RWPE2 (cell line): Measurements from ENCODE around the gene CRYBA2.

Experiments used
- ATAC-seq: fragments of 200-7000 bp; cut with Tn5 transposase; 3 replicates; pipeline ENCODE4 v1.9.1; 2021; ENCODE audit warnings: low read depth
- DNase-seq: peaks from one replicate; pipeline ENCODE4 v3.0.0-alpha.2; 2020; ENCODE audit warnings: low spot score
- H3K27ac ChIP-seq: fragments of 450-650 bp; 2 replicates; pipeline ENCODE4 v1.5.1; 2017; ENCODE audit warnings: mild to moderate bottlenecking; ENCODE audit not compliant: poor library complexity, severe bottlenecking
- H3K27me3 ChIP-seq: fragments of 250-450 bp; sonication (Bioruptor Pico); 2 replicates; pipeline ENCODE4 v1.5.1; 2021; ENCODE audit warnings: mild to moderate bottlenecking, moderate library complexity; ENCODE audit not compliant: insufficient read depth, poor library complexity, severe bottlenecking
- H3K36me3 ChIP-seq: fragments of 250-450 bp; sonication (Bioruptor Pico); 2 replicates; pipeline ENCODE4 v1.5.1; 2020; ENCODE audit warnings: low read depth, mild to moderate bottlenecking, moderate library complexity
- H3K4me1 ChIP-seq: fragments of 250-450 bp; sonication (Bioruptor Pico); 2 replicates; pipeline ENCODE4 v1.5.1; 2021; ENCODE audit warnings: mild to moderate bottlenecking, moderate library complexity; ENCODE audit not compliant: insufficient read depth, poor library complexity, severe bottlenecking
- H3K4me3 ChIP-seq: fragments of 250-450 bp; sonication (Bioruptor Pico); 2 replicates; pipeline ENCODE4 v1.5.1; 2021; ENCODE audit warnings: mild to moderate bottlenecking, moderate library complexity; ENCODE audit not compliant: severe bottlenecking
- H3K9me3 ChIP-seq: fragments of 250-450 bp; sonication (Bioruptor Pico); 2 replicates; pipeline ENCODE4 v1.5.1; 2021; ENCODE audit warnings: mild to moderate bottlenecking, moderate library complexity; ENCODE audit not compliant: severe bottlenecking
- TF ChIP-seq, protein P1 (sequence below): fragments of 450-650 bp; IDR thresholded peaks from one replicate; pipeline ENCODE4 v1.5.1; 2017; ENCODE audit warnings: mild to moderate bottlenecking, moderate library complexity; ENCODE audit not compliant: poor library complexity, severe bottlenecking

CRYBA2 gene

GRCh38 chr2:218984239-218985020, 8.8 kb downstream of the CRYBA2 start:
- Histone ChIP-seq H3K36me3 (no peaks in the 10 kb centered on the region), H3K27me3 (peaks cover 95% of the 10 kb centered on the region), H3K4me3 (no peak overlapping the region)

DNA sequence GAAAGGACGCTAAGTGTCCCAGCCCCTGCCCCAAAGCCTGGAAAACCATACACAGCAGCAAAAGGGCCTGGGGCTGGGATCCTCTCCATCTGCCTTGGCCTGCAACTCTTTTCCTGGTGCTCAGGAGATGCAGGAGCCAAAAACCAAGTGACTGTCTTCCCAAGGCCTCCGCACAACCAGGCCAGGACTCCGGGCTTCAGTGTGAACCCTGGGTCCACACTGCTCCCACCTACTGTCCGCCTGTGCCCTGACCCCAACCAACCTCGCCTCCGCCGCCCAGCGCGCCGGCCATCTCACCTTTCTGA, 9.3 kb downstream of the CRYBA2 start:
- ATAC-seq = no peak
- no peaks in the 10 kb centered on the region for H3K4me1 ChIP-seq
- DNase-seq = no peak
- TF ChIP-seq, protein P1, sequence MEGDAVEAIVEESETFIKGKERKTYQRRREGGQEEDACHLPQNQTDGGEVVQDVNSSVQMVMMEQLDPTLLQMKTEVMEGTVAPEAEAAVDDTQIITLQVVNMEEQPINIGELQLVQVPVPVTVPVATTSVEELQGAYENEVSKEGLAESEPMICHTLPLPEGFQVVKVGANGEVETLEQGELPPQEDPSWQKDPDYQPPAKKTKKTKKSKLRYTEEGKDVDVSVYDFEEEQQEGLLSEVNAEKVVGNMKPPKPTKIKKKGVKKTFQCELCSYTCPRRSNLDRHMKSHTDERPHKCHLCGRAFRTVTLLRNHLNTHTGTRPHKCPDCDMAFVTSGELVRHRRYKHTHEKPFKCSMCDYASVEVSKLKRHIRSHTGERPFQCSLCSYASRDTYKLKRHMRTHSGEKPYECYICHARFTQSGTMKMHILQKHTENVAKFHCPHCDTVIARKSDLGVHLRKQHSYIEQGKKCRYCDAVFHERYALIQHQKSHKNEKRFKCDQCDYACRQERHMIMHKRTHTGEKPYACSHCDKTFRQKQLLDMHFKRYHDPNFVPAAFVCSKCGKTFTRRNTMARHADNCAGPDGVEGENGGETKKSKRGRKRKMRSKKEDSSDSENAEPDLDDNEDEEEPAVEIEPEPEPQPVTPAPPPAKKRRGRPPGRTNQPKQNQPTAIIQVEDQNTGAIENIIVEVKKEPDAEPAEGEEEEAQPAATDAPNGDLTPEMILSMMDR = no peak
- no peaks in the 10 kb centered on the region for H3K9me3 ChIP-seq
- no peak overlapping the region for H3K27ac ChIP-seq
- no peaks in the 10 kb centered on the region for H3K36me3 ChIP-seq
- peaks cover 93% of the 10 kb centered on the region for H3K27me3 ChIP-seq
- H3K4me3 ChIP-seq = no peak overlapping the region

More at GRCh38 chr2:218984239-218985020, 8.8 kb downstream of the CRYBA2 start:
- Histone ChIP-seq H3K4me1 (no peaks in the 10 kb centered on the region), H3K27ac (no peak overlapping the region), H3K9me3 (no peaks in the 10 kb centered on the region)
- peak; percentile 11; the same call in 1 of the 3 replicates for ATAC-seq
- DNase-seq = peak; percentile 53
- TF ChIP-seq, protein P1 = no peak

DNA sequence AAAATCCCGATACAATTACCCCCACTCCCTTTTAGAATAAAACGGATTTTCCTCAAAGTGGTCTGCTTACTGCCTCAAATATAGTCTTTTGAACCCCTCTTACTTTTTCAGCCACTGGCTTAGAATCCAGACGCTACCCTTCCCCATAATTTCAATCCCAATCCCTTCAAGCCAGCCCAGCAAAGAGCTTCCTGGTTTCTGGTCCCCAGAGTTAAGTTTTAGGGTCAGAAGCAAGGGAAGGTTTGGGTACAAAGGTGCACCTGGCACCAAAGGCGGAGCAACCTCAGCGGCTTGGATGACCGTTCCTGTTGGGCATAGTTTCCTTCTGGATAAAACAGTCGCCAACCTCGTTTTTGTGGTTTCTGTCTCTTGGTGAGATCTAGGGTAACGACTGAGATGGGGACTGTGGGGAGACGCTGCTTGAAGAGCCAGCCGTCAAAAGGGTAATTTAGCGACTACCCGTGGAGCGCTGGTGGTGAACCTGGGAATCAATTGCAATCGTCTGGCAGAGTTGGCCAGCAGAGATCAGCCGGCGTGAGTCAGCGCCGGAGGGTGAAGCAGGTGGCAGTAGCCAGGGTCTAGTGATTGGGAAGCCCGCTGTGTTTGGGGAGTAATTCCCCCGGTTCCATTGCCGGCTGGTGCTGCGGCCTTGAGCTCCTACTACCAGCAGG, 9.8 kb downstream of the CRYBA2 start:
- Histone ChIP-seq H3K27me3 (peaks cover 91% of the 10 kb centered on the region), H3K4me3 (no peak overlapping the region), H3K27ac (no peak overlapping the region), H3K9me3 (no peaks in the 10 kb centered on the region), H3K36me3 (no peaks in the 10 kb centered on the region), H3K4me1 (no peaks in the 10 kb centered on the region)
- DNase-seq (no peak), ATAC-seq (no peak)
- TF ChIP-seq, protein P1 = no peak

GRCh38 chr2:218982586-218983262, 10.5 kb downstream of the CRYBA2 start:
- DNase-seq (no peak), ATAC-seq (no peak)
- no peaks in the 10 kb centered on the region for H3K36me3 ChIP-seq
- TF ChIP-seq, protein P1 = no peak
- H3K4me3 ChIP-seq = no peak overlapping the region
- H3K9me3 ChIP-seq = no peaks in the 10 kb centered on the region
- no peaks in the 10 kb centered on the region for H3K4me1 ChIP-seq
- no peak overlapping the region for H3K27ac ChIP-seq
- peaks cover 88% of the 10 kb centered on the region for H3K27me3 ChIP-seq
